Adrenal gland (tissue), 12 donors: ENCODE data around the gene MEIKIN. TPM values are rescaled to one million over a fixed set of nuclear protein-coding genes. Genes with fewer than 3 reads are reported as not detected.
"Not testable (repeated sequence)": the region's sequence is repeated elsewhere in the genome, so short reads cannot be mapped to it uniquely, and the experiment has no call there.

Experiments
- DNase-seq, 7 donors: peaks; one replicate each; pipeline ENCODE4 v3.0.0-alpha.2; 2019 to 2020
- H3K27ac ChIP-seq, 5 donors: fragments of 200-600 bp; sonication (generic) in 4 of 5; 1 replicate in 3 of 5; 2 replicates in 2 of 5; pipeline versions ENCODE4 v1.5.1 to v1.8.0; 2016 to 2020; ENCODE audit warnings: mild to moderate bottlenecking in 1 of 5
- H3K27me3 ChIP-seq: fragments of 200-600 bp; 2 replicates; pipeline ENCODE4 v1.8.0; 2021
- H3K36me3 ChIP-seq, 2 donors: fragments of 200-600 bp; replicated peaks in 1 of 2; 1 replicate in 1 of 2; 2 replicates in 1 of 2; pipeline versions ENCODE4 v1.5.1 to v1.8.0; 2018 to 2022
- H3K4me1 ChIP-seq, 2 donors: fragments of 200-600 bp; replicated peaks in 1 of 2; 1 replicate in 1 of 2; 2 replicates in 1 of 2; pipeline versions ENCODE4 v1.5.1 to v1.8.0; 2018 to 2021
- H3K4me3 ChIP-seq, 4 donors: fragments of 200-600 bp; sonication (generic) in 3 of 4; one replicate each; pipeline ENCODE4 v1.5.1; 2016 to 2018
- H3K9me3 ChIP-seq, 3 donors: fragments of 200-600 bp; sonication (generic) in 1 of 3; replicated peaks in 1 of 3; 1 replicate in 2 of 3; 2 replicates in 1 of 3; pipeline versions ENCODE4 v1.5.1 to v1.8.0; 2016 to 2021
- CTCF ChIP-seq, 6 experiments: fragments of 450-650 bp in 4 of 6; fragments of 200-600 bp in 2 of 6; sonication (generic) in 1 of 6; IDR thresholded peaks; 1 replicate in 5 of 6; 2 replicates in 1 of 6; pipeline versions ENCODE4 v1.5.1 to v1.8.0; 2016 to 2021; ENCODE audit warnings: antibody characterized with exemption in 6 of 6, mild to moderate bottlenecking in 2 of 6, moderate library complexity in 1 of 6
- POLR2A ChIP-seq, 2 donors: fragments of 450-650 bp; IDR thresholded peaks; one replicate each; pipeline ENCODE4 v1.6.1; 2017; ENCODE audit warnings: antibody characterized with exemption in 2 of 2, mild to moderate bottlenecking in 2 of 2, moderate library complexity in 1 of 2
- WGBS, 4 donors: extraction: QIAGEN DNeasy Blood & Tissue Kit in 2 of 4; methylation state at CpG; one replicate each; pipeline versions ENCODE4 v1.1.5 to v1.1.7; 2013 to 2017; 5-methylcytosine and 5-hydroxymethylcytosine counted together
- intact Hi-C, 2 donors: fragments of 100-400 bp; cut with DNase I; formaldehyde crosslinking; loops; one replicate each; pipeline versions ENCODE4 v1.14.1 to v1.15.0; 2022 to 2023
- polyA plus RNA-seq, 3 donors: library from polyadenylated mRNA; stranded (reverse); fragments of 200-250 nt in 2 of 3; fragments of 350-450 nt in 1 of 3; fragmentation: Illumina TruSeq in 1 of 3; extraction: RNeasy Lipid Tissue Mini Kit (QIAGEN cat#74804) in 1 of 3; gene quantifications; one replicate each; pipeline ENCODE4 v1.2.3, GENCODE V29; 2013 to 2014
- total RNA-seq, 9 donors: library from RNA; depleted of rRNA in 4 of 9; stranded (reverse); fragments of >200 nt in 4 of 9; fragments of 120-200 nt in 1 of 9; fragmentation: NEBNext Ultra II Directional in 1 of 9; extraction: Animal tissue kit (Norgen Biotek cat#: 25700) in 1 of 9; gene quantifications; one replicate each; pipeline versions ENCODE4 v1.1.0 to v1.2.4, GENCODE V29; 2013 to 2023
- donor health status: healthy with polysubstance abuse.
- donor health status: Bipolar disorder and iron deficiency.
- donor health status: DM: yes; HTN: yes; CAD: no.
- donor health status: DM: no; HTN: no; CAD: no.
- donor health status: DM: no; HTN: no; CAD: no.
- donor health status: DM: yes; HTN: yes; CAD: no.

Gene MEIKIN
- total and polyA plus RNA-seq, 12 donors = 0.11 TPM; not detected in 11

- H3K4me3 ChIP-seq = no peak overlapping the region
- H3K4me1 ChIP-seq = no peaks in the 10 kb centered on the region
- H3K9me3 ChIP-seq = peaks cover 0 to 5% (median 0%) of the 10 kb centered on the region in 3 donors
- no peaks in the 10 kb centered on the region for H3K36me3 ChIP-seq
- intact Hi-C loops = no loop called here
- DNase-seq = no peak
- TF ChIP-seq CTCF (IDR thresholded peaks at IDR 0.05) = no peak
- TF ChIP-seq POLR2A (IDR thresholded peaks at IDR 0.05) = no peak
- H3K27ac ChIP-seq = no peak overlapping the region
- no peaks in the 10 kb centered on the region for H3K27me3 ChIP-seq
These were observed 99.6 kb downstream of the MEIKIN start for GRCh38 chr5:131845828-131846227.

- H3K27ac ChIP-seq, H3K36me3 ChIP-seq, DNase-seq, intact Hi-C loops, H3K9me3 ChIP-seq, H3K4me3 ChIP-seq, H3K4me1 ChIP-seq, H3K27me3 ChIP-seq: not testable (repeated sequence)
- WGBS, 4 donors = 50 to 100% (median 72%) methylated on average over 1 of the region's 1 CpG
These were observed 102.5 kb downstream of the MEIKIN start for GRCh38 chr5:131842971-131843370.

DNA sequence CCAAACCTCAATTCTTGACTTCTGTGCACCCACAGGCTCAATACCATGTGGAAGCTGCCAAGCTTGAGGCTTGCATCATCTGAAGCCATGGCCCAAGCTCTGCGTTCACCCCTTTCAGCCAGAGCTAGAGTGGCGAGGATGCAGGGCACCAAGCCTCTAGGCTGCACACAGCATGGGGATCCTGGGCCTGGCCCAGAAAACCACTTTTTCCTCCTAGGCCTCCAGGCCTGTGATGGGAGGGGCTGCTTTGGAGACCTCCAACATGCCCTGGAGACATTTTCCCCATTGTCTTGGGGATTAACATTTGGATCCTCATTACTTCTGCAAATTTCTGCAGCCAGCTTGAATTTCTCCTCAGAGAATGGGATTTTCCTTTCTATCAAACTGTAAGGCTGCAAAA is 112.8 kb downstream of the MEIKIN start:
- H3K27ac ChIP-seq, intact Hi-C loops, H3K36me3 ChIP-seq, H3K27me3 ChIP-seq, H3K9me3 ChIP-seq, H3K4me3 ChIP-seq, DNase-seq, H3K4me1 ChIP-seq: not testable (repeated sequence)
- 92 to 93% (median 92%) methylated on average over 2 of the region's 2 CpGs; no CpG with 5 or more reads in 1 of the 4 donors for WGBS, 4 donors

DNA sequence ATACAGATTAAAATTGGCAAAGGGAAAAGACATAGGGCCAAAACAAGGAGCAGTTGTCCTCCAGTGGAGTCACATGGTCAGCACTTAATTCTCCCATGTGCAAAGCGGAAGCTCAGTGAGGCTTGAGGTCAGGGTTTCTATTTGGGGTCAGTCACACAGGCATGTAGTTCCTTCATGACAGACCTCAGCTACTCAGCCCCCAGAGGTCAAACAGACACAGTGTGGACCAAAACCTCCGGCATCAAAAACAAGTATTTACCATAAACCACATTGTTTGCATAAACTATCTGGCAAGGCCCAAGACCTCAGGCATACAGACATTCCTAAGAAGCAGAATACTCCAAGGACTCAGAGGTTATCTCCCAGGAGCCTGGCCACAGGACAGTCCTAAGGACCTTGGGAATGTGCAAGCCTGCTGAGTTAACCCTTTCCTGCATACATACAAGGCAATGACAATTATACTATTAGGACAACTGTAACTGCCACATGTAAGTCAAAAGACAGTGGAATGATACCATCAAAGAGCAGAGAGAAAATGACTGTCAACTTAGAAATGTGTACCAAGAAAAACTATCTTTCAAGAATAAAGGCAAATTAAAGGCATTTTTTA is 120.0 kb downstream of the MEIKIN start:
- Histone ChIP-seq H3K4me1 (no peaks in the 10 kb centered on the region), H3K9me3 (no peaks in the 10 kb centered on the region), H3K27ac (no peak overlapping the region), H3K27me3 (no peaks in the 10 kb centered on the region), H3K36me3 (no peaks in the 10 kb centered on the region), H3K4me3 (no peak overlapping the region)
- no peak for TF ChIP-seq POLR2A (IDR thresholded peaks at IDR 0.05)
- no peak for TF ChIP-seq CTCF (IDR thresholded peaks at IDR 0.05)
- intact Hi-C loops = no loop called here
- no peak for DNase-seq
- 68 to 82% (median 73%) methylated on average over 2 of the region's 2 CpGs for WGBS, 4 donors

DNA sequence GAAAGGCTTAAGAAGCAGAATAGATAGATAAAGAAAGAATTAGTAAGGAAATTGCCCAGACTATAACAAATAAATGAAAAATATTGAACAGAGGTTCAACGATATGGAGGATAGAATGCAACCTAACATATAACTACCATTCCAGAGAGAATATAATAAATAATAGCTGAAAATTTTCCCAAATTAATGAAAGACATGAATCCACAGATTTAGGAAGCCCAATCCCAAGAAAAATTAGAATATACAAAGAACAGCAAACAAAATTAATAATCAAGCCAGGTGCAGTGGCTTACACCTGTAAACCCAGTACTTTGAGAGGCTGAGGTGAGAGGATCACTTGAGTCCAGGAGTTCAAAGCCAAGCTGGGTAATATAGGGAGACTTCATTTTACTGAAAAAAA is 120.8 kb downstream of the MEIKIN start:
- Histone ChIP-seq H3K4me3 (no peak overlapping the region), H3K27me3 (no peaks in the 10 kb centered on the region), H3K27ac (no peak overlapping the region), H3K4me1 (no peaks in the 10 kb centered on the region), H3K36me3 (no peaks in the 10 kb centered on the region), H3K9me3 (no peaks in the 10 kb centered on the region)
- intact Hi-C loops = no loop called here
- TF ChIP-seq POLR2A (IDR thresholded peaks at IDR 0.05) = no peak
- no peak for TF ChIP-seq CTCF (IDR thresholded peaks at IDR 0.05)
- 83 to 100% (median 95%) methylated on average over 1 of the region's 1 CpG for WGBS, 4 donors
- no peak for DNase-seq
